A549 (cell line): ENCODE results near the gene SVIL.

Experiments
- POLR2AphosphoS2 ChIP-seq: conservative IDR thresholded peaks from 2 replicates; pipeline ENCODE4 v1.6.1; 2012; ENCODE audit warnings: low read length, improper control_type of control experiment, inconsistent platforms
- SMC3 ChIP-seq: fragments of >200 bp; sonication (Bioruptor Twin); formaldehyde crosslinking; IDR thresholded peaks from 3 replicates; pipeline ENCODE4 v1.6.1; 2018; ENCODE audit warnings: inconsistent platforms
- TF ChIP-seq, protein P1 (sequence below): fragments of >200 bp; sonication (Bioruptor Twin); formaldehyde crosslinking; IDR thresholded peaks from 3 replicates; pipeline ENCODE4 v1.5.1; 2016

DNA sequence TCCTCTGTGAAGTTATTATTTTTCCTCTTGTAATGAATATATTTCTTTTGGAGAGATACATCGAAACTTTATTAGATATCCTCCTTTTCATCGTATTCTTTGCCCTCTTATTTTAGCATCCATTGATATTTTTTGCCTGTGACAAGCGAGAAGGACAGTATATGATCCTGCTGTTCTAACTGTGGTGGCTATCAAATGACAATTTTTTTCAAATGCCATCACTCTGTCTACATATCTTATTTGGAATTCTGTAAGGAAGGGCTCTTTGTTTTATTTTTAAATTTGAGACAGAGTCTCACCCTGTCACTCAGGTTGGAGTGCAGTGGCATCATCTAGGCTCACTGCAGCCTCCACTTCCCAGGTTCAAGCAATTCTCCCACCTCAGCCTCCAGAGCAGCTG lies 217.4 kb downstream of the SVIL start:
- TF ChIP-seq POLR2AphosphoS2 = no peak
- TF ChIP-seq, protein P1, sequence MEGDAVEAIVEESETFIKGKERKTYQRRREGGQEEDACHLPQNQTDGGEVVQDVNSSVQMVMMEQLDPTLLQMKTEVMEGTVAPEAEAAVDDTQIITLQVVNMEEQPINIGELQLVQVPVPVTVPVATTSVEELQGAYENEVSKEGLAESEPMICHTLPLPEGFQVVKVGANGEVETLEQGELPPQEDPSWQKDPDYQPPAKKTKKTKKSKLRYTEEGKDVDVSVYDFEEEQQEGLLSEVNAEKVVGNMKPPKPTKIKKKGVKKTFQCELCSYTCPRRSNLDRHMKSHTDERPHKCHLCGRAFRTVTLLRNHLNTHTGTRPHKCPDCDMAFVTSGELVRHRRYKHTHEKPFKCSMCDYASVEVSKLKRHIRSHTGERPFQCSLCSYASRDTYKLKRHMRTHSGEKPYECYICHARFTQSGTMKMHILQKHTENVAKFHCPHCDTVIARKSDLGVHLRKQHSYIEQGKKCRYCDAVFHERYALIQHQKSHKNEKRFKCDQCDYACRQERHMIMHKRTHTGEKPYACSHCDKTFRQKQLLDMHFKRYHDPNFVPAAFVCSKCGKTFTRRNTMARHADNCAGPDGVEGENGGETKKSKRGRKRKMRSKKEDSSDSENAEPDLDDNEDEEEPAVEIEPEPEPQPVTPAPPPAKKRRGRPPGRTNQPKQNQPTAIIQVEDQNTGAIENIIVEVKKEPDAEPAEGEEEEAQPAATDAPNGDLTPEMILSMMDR = no peak
- TF ChIP-seq SMC3 = no peak
